Osteoblast (primary cell): Measurements from ENCODE around the gene CCDC107. TPM values are rescaled to one million over a fixed set of nuclear protein-coding genes. Genes with fewer than 3 reads are reported as not detected.

Experiments used
- DNase-seq: peaks from one replicate; pipeline ENCODE4 v3.0.0; 2011; ENCODE audit warnings: low spot score, mixed read lengths; ENCODE audit not compliant: insufficient read length; ENCODE audit errors: missing footprints
- H2AFZ ChIP-seq: 2 replicates; pipeline ENCODE4 v1.6.0; 2011; ENCODE audit warnings: mild to moderate bottlenecking, low read length
- H3K27ac ChIP-seq: 2 replicates; pipeline ENCODE4 v1.5.1; 2011; ENCODE audit warnings: mild to moderate bottlenecking, low read depth, low read length, moderate library complexity
- H3K27me3 ChIP-seq: 2 replicates; pipeline ENCODE4 v1.6.0; 2012; ENCODE audit warnings: mild to moderate bottlenecking, control low read depth, inconsistent platforms, low read length, moderate library complexity; ENCODE audit not compliant: insufficient read depth
- H3K36me3 ChIP-seq: 2 replicates; pipeline ENCODE4 v1.5.1; 2011; ENCODE audit warnings: mild to moderate bottlenecking, low read length, control low read depth, moderate library complexity; ENCODE audit not compliant: insufficient read depth
- H3K4me1 ChIP-seq: 2 replicates; pipeline ENCODE4 v1.5.1; 2011; ENCODE audit warnings: mild to moderate bottlenecking, low read length, control low read depth, moderate library complexity; ENCODE audit not compliant: insufficient read depth
- H3K4me2 ChIP-seq: 2 replicates; pipeline ENCODE4 v1.6.0; 2011; ENCODE audit warnings: mild to moderate bottlenecking, low read length; ENCODE audit not compliant: insufficient read depth
- H3K4me3 ChIP-seq: fragments of 200-600 bp; sonication (generic); 3 replicates; pipeline ENCODE4 v1.5.1; 2012; ENCODE audit warnings: mild to moderate bottlenecking, low read length, inconsistent platforms; ENCODE audit not compliant: insufficient read depth
- H3K79me2 ChIP-seq: 2 replicates; pipeline ENCODE4 v1.6.0; 2012; ENCODE audit warnings: mild to moderate bottlenecking, low read length, control low read depth, inconsistent platforms; ENCODE audit not compliant: insufficient read depth
- H3K9me3 ChIP-seq: 2 replicates; pipeline ENCODE4 v1.5.1; 2011; ENCODE audit warnings: low read depth, low read length, control low read depth
- H4K20me1 ChIP-seq: 2 replicates; pipeline ENCODE4 v1.6.0; 2012; ENCODE audit warnings: mild to moderate bottlenecking, low read length, control low read depth; ENCODE audit not compliant: insufficient read depth
- CTCF ChIP-seq: IDR thresholded peaks from 2 replicates; pipeline ENCODE4 v1.5.1; 2011; ENCODE audit warnings: mild to moderate bottlenecking, low read depth, low read length, moderate library complexity; ENCODE audit errors: extremely low read depth
- total RNA-seq: library from RNA; depleted of rRNA; stranded (reverse); fragments of >200 nt; gene quantifications from 2 replicates; pipeline ENCODE4 v1.2.3, GENCODE V29; 2012

CCDC107 gene
- total RNA-seq, 1 donor = 15.6 TPM

GRCh38 chr9:35686222-35687203 lies 28.4 kb downstream of the CCDC107 start:
- Histone ChIP-seq H3K36me3 (peaks cover 71% of the 10 kb centered on the region), H4K20me1 (peaks cover 81% of the 10 kb centered on the region), H3K79me2 (peaks cover 52% of the 10 kb centered on the region), H3K4me3 (peak overlapping the region; percentile 93), H3K27ac (peak overlapping the region; percentile 83), H2AFZ (no peak overlapping the region), H3K27me3 (no peaks in the 10 kb centered on the region), H3K4me1 (peaks cover 55% of the 10 kb centered on the region), H3K4me2 (peak overlapping the region; percentile 100), H3K9me3 (no peaks in the 10 kb centered on the region)
- peak; percentile 93 for DNase-seq
- TF ChIP-seq CTCF = no peak

GRCh38 chr9:35687306-35687705 lies 29.2 kb downstream of the CCDC107 start:
- Histone ChIP-seq H3K4me3 (peak overlapping the region; percentile 93), H3K9me3 (no peaks in the 10 kb centered on the region), H4K20me1 (peaks cover 73% of the 10 kb centered on the region), H3K4me2 (peak overlapping the region; percentile 100), H2AFZ (no peak overlapping the region), H3K36me3 (peaks cover 63% of the 10 kb centered on the region), H3K4me1 (peaks cover 56% of the 10 kb centered on the region), H3K27ac (peak overlapping the region; percentile 83), H3K27me3 (no peaks in the 10 kb centered on the region), H3K79me2 (peaks cover 52% of the 10 kb centered on the region)
- no peak for TF ChIP-seq CTCF
- peak; percentile 52 for DNase-seq

GRCh38 chr9:35687972-35688557 lies 30.0 kb downstream of the CCDC107 start:
- H2AFZ ChIP-seq = no peak overlapping the region
- peak overlapping the region; percentile 100 for H3K4me2 ChIP-seq
- no peak for TF ChIP-seq CTCF
- H3K4me3 ChIP-seq = peak overlapping the region; percentile 93
- peaks cover 53% of the 10 kb centered on the region for H3K4me1 ChIP-seq
- H3K27me3 ChIP-seq = no peaks in the 10 kb centered on the region
- H3K36me3 ChIP-seq = peaks cover 56% of the 10 kb centered on the region
- H4K20me1 ChIP-seq = peaks cover 66% of the 10 kb centered on the region
- DNase-seq = peak; percentile 79
- peak overlapping the region; percentile 83 for H3K27ac ChIP-seq
- peaks cover 52% of the 10 kb centered on the region for H3K79me2 ChIP-seq
- H3K9me3 ChIP-seq = no peaks in the 10 kb centered on the region
